ENCODE measurements around the gene RIC3. TPM values are rescaled to one million over a fixed set of nuclear protein-coding genes. Genes with fewer than 3 reads are reported as not detected.

The RIC3 gene
- total and polyA plus RNA-seq, 2 of the 8 experiments (the other 6 are each of a cell fraction or from before 2014, with no cell fraction given), result 6.4 to 15.5 TPM

DNA sequence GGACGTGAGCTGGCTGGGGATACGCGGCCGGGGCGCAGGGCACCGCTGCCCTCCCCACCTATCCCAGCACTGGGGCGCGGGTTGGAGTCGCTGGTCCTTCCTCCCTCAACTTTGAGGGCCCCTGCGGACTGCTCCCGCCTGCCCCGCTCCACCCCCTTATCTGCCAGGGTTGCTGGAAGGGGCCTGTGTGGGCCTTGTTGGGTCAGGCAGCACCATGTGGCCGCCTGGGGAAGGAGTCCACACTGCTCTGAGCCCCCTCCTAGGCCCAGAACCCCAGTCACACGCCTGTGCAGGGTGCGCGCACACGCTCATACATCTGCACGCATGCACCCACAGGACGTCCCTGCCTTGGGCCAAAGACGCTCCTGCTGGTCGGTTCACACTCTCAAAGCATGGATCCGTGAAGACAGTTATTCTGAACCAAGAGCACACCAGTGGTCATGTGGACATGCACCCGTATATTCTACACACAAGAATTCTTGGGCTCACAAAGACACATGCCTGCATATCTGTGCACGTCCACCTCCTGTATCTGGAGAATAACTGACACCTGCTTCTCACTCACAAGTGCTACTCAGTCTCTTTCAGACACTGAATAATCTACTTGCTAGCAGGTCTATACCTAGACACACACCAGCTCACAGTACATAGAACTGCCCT, 87.1 kb downstream of the RIC3 start:
- no peak overlapping the region for H2BK120ac ChIP-seq (replicated peaks; ENCODE audit: low read depth, low read length)
- H3K18ac ChIP-seq (ENCODE audit: extremely low read depth, low read length), result no peak overlapping the region; the same call in 1 of the 2 replicates
- peak overlapping the region; percentile 69 for H4K91ac ChIP-seq (replicated peaks; ENCODE audit: insufficient read length, low read length)
- CTCF ChIA-PET (ENCODE audit: partially characterized antibody), result interaction anchor here (0.6 to 30.2 kb wide), 10 partner anchors 10 to 237 kb away, joined by 3 to 1283 read pairs (median 4); no protein-coding TSS in a partner anchor
- POLR2A ChIA-PET (ENCODE audit: partially characterized antibody), result interaction anchor here (0.9 to 3.0 kb wide), 9 partner anchors 10 to 189 kb away, joined by 3 to 9 read pairs (median 4); no protein-coding TSS in a partner anchor
- no peak overlapping the region; the same call in 1 of the 2 replicates for H2AFZ ChIP-seq (ENCODE audit: low read length)
- H3K9ac ChIP-seq (replicated peaks in 1 of 4; ENCODE audit: extremely low read depth in 1 of 4, low read depth in 3 of 4, low read length in 3 of 4), result peak overlapping the region in 2 of 4 experiments; percentile 51 to 54; a peak in 5 of 7 replicates
- peak in 1 of 2 experiments; percentile 73 for DNase-seq (ENCODE audit: low read depth in 1 of 2, low spot score in 2 of 2)
- no peak overlapping the region for H2BK5ac ChIP-seq (ENCODE audit: low read depth, low read length)
- no peak overlapping the region for H3K23ac ChIP-seq (ENCODE audit: insufficient read length)
- H2BK12ac ChIP-seq (ENCODE audit: low read depth, low read length), result 0 out of 2 replicates have a peak overlapping the region, but pooled peaks have one; percentile 43
- peaks cover 10 to 51% (median 33%) of the 10 kb centered on the region in 4 experiments for H3K4me1 ChIP-seq (replicated peaks in 1 of 4; ENCODE audit: control insufficient read depth in 3 of 4, insufficient read depth in 4 of 4, low read length in 3 of 4)
- H3K23me2 ChIP-seq (ENCODE audit: low read depth, low read length), result peaks cover 10% of the 10 kb centered on the region; the same call in 1 of the 2 replicates
- no peak overlapping the region for H2BK20ac ChIP-seq (ENCODE audit: low read length)
- H3K27me3 ChIP-seq (replicated peaks in 1 of 4; ENCODE audit: control insufficient read depth in 3 of 4, extremely low read depth in 1 of 4, insufficient read depth in 3 of 4, low read length in 3 of 4), result peaks cover 0 to 18% (median 13%) of the 10 kb centered on the region in 4 experiments; a peak in 5 of 7 replicates
- peak overlapping the region; percentile 11 for H3K14ac ChIP-seq (ENCODE audit: insufficient read length)
- peak overlapping the region; percentile 43 for H2AK5ac ChIP-seq (ENCODE audit: low read depth, low read length)
- peaks cover 19% of the 10 kb centered on the region for H3K79me1 ChIP-seq (ENCODE audit: low read depth, low read length)
- H2BK15ac ChIP-seq (ENCODE audit: low read length), result peak overlapping the region; percentile 88; the same call in 1 of the 2 replicates
- H3K36me3 ChIP-seq (ENCODE audit: control insufficient read depth in 2 of 4, insufficient read depth in 4 of 4, low read length in 3 of 4), result no peaks in the 10 kb centered on the region
- H3K56ac ChIP-seq (replicated peaks; ENCODE audit: insufficient read length, low read depth, low read length), result no peak overlapping the region
- H3K4me2 ChIP-seq (ENCODE audit: insufficient read depth in 1 of 2, low read depth in 2 of 2, low read length in 2 of 2), result peak overlapping the region; percentile 82 to 83
- H3K9me3 ChIP-seq (ENCODE audit: insufficient read depth in 2 of 2, low read depth in 1 of 2, low read length in 1 of 2), result no peaks in the 10 kb centered on the region
- WGBS, 2 experiments (ENCODE audit: extremely low coverage in 1 of 2, insufficient coverage in 1 of 2, insufficient read length in 1 of 2, insufficient replicate concordance in 2 of 2, low coverage in 1 of 2, low lambda C conversion rate in 2 of 2, missing lambda C conversion rate in 1 of 2), result 25% methylated on average over 21 of the region's 24 CpGs; no CpG with 5 or more reads in 1 of the 2 experiments
- no peak overlapping the region for H3K27ac ChIP-seq (ENCODE audit: low read depth, low read length)
- H4K5ac ChIP-seq (ENCODE audit: insufficient read length, low read depth, low read length), result no peak overlapping the region
- peaks cover 0 to 14% of the 10 kb centered on the region in 2 experiments; a peak in 1 of 4 replicates for H3K79me2 ChIP-seq (ENCODE audit: control insufficient read depth in 1 of 2, insufficient read depth in 2 of 2, low read length in 2 of 2)
- peak overlapping the region; percentile 81 for H3K4ac ChIP-seq (replicated peaks; ENCODE audit: insufficient read length, low read depth, low read length)
- peaks cover 2 to 22% of the 10 kb centered on the region in 2 experiments for H4K20me1 ChIP-seq (replicated peaks in 1 of 2; ENCODE audit: control insufficient read depth in 1 of 2, insufficient read depth in 2 of 2, low read length in 2 of 2)
- peak overlapping the region; percentile 60 for H4K8ac ChIP-seq (ENCODE audit: extremely low read depth, insufficient read depth, low read length)
- no peak for FAIRE-seq
- H3K4me3 ChIP-seq (ENCODE audit: extremely low read depth in 1 of 4, insufficient read depth in 2 of 4, low read depth in 3 of 4, low read length in 4 of 4), result peak overlapping the region; percentile 41 to 73 (median 51)
- TF ChIP-seq EZH2 (IDR thresholded peaks at IDR 0.05; ENCODE audit: low read depth, low read length, severe bottlenecking) (no peak), SAP30 (IDR thresholded peaks at IDR 0.05; ENCODE audit: insufficient read depth, insufficient replicate concordance, low read length) (peak; percentile 44), TAF1 (IDR thresholded peaks at IDR 0.05; ENCODE audit: low read depth, low read length) (0 out of 2 replicates have a peak, but pooled peaks have one; percentile 8), POLR2A (IDR thresholded peaks at IDR 0.05; ENCODE audit: control extremely low read depth in 1 of 2, low read depth in 2 of 2, low read length in 2 of 2) (0 out of 3 replicates have a peak, but pooled peaks of 1 of the 2 experiments have one; percentile 26), FOSL1 (IDR thresholded peaks at IDR 0.05; ENCODE audit: insufficient read depth, low read depth, low read length) (no peak), SP4 (IDR thresholded peaks at IDR 0.05; ENCODE audit: low read length) (no peak)
- TF ChIP-seq, protein P1, sequence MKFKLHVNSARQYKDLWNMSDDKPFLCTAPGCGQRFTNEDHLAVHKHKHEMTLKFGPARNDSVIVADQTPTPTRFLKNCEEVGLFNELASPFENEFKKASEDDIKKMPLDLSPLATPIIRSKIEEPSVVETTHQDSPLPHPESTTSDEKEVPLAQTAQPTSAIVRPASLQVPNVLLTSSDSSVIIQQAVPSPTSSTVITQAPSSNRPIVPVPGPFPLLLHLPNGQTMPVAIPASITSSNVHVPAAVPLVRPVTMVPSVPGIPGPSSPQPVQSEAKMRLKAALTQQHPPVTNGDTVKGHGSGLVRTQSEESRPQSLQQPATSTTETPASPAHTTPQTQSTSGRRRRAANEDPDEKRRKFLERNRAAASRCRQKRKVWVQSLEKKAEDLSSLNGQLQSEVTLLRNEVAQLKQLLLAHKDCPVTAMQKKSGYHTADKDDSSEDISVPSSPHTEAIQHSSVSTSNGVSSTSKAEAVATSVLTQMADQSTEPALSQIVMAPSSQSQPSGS (IDR thresholded peaks at IDR 0.05; ENCODE audit: low read length), result no peak
- TF ChIP-seq, protein P2, sequence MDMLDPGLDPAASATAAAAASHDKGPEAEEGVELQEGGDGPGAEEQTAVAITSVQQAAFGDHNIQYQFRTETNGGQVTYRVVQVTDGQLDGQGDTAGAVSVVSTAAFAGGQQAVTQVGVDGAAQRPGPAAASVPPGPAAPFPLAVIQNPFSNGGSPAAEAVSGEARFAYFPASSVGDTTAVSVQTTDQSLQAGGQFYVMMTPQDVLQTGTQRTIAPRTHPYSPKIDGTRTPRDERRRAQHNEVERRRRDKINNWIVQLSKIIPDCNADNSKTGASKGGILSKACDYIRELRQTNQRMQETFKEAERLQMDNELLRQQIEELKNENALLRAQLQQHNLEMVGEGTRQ (IDR thresholded peaks at IDR 0.05; ENCODE audit: low read length), result 0 out of 2 replicates have a peak, but pooled peaks have one; percentile 1
